ENCODE results near the gene SH2D7.

Gene SH2D7

GRCh38 chr15:78061963-78062427 lies 30.4 kb upstream of the SH2D7 start:
- peak; percentile 47 for DNase-seq

GRCh38 chr15:78063217-78063616 lies 29.1 kb upstream of the SH2D7 start:
- DNase-seq: no peak

- no peak for DNase-seq
Measured at GRCh38 chr15:78063970-78064385, 28.4 kb upstream of the SH2D7 start.

- no peak for DNase-seq
Measured at GRCh38 chr15:78064544-78064943, 27.8 kb upstream of the SH2D7 start.

GRCh38 chr15:78065284-78065872 lies 27.0 kb upstream of the SH2D7 start:
- DNase-seq: peak; percentile 99

- DNase-seq: no peak
Measured at GRCh38 chr15:78065973-78066946, 26.1 kb upstream of the SH2D7 start.

GRCh38 chr15:78067328-78068228 lies 24.8 kb upstream of the SH2D7 start:
- peak; percentile 17 for DNase-seq

- no peak for DNase-seq
Measured at GRCh38 chr15:78069052-78069414, 23.3 kb upstream of the SH2D7 start.

GRCh38 chr15:78069462-78070029 lies 22.8 kb upstream of the SH2D7 start:
- DNase-seq: no peak

GRCh38 chr15:78070049-78070700 lies 22.2 kb upstream of the SH2D7 start:
- peak; percentile 65 for DNase-seq

GRCh38 chr15:78071383-78071782 lies 21.0 kb upstream of the SH2D7 start:
- peak; percentile 28 for DNase-seq

- DNase-seq: peak; percentile 31
Measured at GRCh38 chr15:78072080-78072892, 20.1 kb upstream of the SH2D7 start.

GRCh38 chr15:78073046-78073787 lies 19.1 kb upstream of the SH2D7 start:
- DNase-seq: no peak

GRCh38 chr15:78075490-78076230 lies 16.7 kb upstream of the SH2D7 start:
- no peak for DNase-seq

GRCh38 chr15:78076231-78077052 lies 15.9 kb upstream of the SH2D7 start:
- DNase-seq: no peak

GRCh38 chr15:78077053-78077870 lies 15.1 kb upstream of the SH2D7 start, which contains the start of gene TBC1D2B:
Gene TBC1D2B (minus strand): TSS chr15:78077711. CDS start chr15:78077652, 59 bp downstream.
- DNase-seq: peak; percentile 12

- no peak for DNase-seq
Measured at GRCh38 chr15:78077871-78078210, 14.5 kb upstream of the SH2D7 start.
